Hepatocyte (in vitro differentiated cells): ENCODE data around the gene CHSY3.

ENCODE experiments used
- CTCF ChIP-seq: fragments of 200-600 bp; sonication (generic); IDR thresholded peaks from 2 replicates; pipeline ENCODE4 v1.5.1; 2016; ENCODE audit warnings: antibody characterized with exemption, mild to moderate bottlenecking; ENCODE audit not compliant: poor library complexity
- EZH2phosphoT487 ChIP-seq: fragments of 200-600 bp; sonication (generic); IDR thresholded peaks from one replicate; pipeline ENCODE4 v1.6.1; 2018; ENCODE audit warnings: antibody characterized with exemption, mild to moderate bottlenecking, low read depth, moderate library complexity; ENCODE audit not compliant: unreplicated experiment, severe bottlenecking

DNA sequence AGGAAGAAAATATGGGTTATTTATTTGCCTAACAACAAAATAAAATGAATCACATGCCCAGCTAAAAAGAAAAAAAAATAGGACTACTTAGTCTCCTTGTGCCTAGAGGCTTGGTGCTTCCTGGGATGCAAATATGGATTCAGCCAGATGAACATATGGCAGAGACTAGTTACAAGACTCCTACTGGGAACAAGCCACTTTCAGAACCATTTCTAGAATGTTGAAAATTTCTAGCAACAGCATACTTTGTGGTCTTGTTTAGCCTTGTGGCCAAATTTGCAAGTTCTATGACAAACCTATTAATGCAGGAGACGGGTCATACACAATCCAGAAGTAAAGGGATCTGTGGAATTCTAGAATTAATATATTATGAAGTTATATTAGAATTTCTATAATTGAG lies 198.7 kb downstream of the CHSY3 start:
- TF ChIP-seq EZH2phosphoT487 (no peak), CTCF (no peak)
